HT-29 (cell line): ENCODE results near the gene RRP8. TPM values are rescaled to one million over a fixed set of nuclear protein-coding genes. Genes with fewer than 3 reads are reported as not detected.

Experiments
- DNase-seq: peaks from one replicate; pipeline ENCODE4 v3.0.0-alpha.2; 2015; ENCODE audit warnings: low spot score
- total RNA-seq: library from RNA; depleted of rRNA; stranded (reverse); fragments of >200 nt; shearing (Covaris generic); gene quantifications from 2 replicates; pipeline ENCODE4 v1.2.3, GENCODE V29; 2014

The RRP8 gene
- total RNA-seq, 1 experiment from 2014 or later = 21.4 TPM

DNA sequence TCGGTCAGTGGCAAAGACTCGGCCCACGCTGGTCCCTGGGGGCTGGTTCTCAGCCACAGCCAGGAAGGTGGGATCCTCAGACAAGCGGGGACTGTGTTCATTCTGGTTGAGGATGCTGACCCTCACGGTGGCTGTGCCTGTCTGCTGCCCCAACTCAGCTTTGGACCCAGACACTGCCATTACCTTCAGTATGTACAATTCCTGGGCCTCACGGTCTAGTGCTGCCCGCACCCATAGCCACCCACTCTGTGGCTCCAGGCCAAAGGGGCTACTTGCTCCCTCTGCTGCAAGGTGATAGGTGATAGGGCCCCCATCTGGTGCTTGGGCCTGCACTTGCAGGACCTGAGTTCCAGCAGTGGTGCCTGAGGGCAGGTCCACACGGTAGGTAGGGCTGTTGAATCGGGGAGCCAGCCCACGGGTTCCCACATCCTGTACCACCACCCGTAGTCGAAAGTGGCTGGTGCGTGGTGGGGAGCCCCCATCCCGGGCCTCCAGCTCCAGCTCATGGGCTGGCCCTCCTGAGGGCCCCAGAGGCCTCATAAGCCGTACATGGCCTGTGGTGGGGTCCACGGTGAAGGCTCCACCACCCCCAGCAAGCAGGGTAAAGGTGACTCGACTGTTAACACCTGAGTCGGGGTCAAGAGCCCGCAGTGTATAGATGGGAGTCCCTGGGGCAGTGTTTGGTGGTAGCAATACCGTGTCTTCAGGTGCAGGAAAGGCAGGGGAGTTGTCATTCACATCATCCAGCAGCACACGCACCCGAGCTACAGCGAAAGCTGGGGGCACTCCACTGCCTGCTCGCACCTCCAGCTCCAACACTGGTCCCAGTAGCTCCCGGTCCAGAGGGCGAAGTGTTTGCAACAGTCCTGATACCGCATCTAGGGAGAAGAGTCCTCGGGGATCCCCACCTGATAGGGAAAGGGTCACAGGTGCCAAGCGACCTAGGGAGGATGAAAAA is 29.0 kb upstream of the RRP8 start:
- no peak for DNase-seq

DNA sequence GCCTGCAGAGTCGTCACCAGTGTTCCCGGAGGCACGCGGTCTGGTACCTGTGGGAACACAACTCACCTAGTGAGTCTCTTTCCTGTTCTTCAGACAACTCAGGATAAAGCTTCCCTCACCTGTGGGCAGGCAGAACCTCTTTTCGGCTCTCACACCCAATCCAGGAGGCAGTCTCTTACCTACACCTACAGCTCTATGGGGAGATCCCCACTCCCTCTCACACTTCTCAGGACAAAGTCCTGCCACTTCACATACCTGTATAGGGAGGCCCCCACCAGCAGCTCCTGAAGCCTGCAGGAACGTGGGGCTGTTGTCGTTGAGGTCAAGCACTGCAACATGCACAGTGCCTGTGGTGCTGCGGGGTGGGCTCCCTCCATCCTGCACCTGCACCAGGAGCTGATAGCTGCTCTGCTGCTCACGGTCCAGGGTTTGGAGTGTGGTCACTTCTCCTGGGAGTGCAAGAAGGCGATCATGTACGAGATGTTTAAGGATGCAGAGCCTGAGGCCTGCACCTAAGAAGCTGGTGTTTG is 28.0 kb upstream of the RRP8 start:
- DNase-seq = no peak

DNA sequence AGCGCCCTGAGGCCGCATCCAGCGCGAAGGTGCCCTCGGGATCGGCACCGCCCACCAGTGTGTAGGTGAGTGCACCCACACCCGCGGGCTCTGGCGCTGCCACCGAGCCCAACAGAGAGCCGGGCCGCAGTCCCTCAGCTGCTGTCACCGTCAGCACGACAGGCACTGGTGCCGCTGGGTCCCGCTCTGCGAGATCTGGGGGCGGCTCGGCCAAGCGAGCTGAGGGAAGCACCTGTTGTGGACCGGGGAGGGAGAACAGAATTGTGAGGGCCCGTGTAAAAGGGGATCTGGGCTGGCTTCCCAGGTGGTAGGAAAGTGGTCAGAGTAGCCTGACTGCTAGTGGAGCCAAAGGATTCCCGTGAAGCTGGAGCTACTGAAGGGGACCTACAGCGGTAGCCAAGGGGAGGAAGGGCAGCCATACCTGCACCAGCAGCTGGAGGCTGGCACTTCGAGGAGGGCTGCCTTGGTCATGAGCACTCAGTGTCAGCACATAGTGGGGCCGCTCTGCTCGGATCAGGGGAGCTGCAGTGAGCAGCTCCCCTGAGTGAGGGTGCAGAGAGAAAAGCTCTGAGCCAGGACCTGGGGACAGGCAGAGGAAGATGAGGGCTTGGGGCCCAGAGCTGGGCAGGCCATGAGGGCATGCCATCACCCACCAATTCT is 27.3 kb upstream of the RRP8 start:
- no peak for DNase-seq

DNA sequence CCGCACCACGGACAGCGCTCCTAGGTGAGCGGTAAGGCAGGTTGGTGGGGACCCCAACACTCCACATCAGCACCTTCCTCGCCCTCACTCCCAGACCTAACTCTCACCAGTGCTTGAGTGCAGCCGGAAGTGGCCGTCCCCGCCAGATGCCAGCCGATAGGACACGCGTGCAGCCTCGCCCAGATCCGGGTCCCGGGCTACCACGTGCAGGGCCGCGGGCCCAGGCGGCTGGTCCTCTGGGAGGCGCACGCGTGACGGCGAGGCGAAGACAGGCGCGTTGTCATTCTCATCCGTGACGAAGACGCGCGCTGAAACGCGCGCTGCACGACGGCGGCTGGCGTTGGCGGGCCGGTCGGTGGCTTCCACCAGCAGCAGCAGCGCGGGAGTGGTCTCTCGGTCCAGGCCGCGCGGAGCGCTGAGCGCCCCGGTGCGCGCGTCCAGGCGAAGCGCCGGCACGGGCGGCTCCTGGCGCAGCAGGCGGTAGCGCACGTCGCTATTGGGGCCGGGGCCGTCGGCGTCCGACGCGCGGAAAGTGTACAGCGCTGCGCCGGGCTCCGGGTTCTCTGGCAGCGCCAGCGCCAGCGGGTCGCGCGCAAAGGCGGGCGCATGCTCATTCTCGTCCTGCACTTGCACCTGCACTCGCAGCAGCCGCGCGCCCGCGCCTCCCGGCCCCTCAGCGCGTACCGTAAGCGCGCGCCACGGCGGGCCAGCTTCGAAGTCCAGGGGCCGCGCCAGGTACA is 26.6 kb upstream of the RRP8 start:
- no peak for DNase-seq

DNA sequence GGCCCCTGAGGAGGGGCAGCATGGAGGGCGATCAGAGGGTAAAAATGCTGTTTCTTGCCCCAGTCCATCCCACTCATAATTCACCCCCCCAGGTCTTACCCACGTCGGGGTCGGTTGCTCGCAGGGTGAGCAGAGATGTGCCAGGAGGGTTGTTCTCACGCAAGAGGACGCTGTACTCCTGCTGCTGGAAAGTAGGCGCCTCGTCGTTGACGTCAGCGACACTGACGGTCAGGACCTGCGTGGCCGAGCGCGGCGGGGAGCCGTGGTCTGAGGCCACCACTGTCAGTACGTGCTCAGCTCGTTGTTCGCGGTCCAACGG is 26.1 kb upstream of the RRP8 start:
- no peak for DNase-seq

DNA sequence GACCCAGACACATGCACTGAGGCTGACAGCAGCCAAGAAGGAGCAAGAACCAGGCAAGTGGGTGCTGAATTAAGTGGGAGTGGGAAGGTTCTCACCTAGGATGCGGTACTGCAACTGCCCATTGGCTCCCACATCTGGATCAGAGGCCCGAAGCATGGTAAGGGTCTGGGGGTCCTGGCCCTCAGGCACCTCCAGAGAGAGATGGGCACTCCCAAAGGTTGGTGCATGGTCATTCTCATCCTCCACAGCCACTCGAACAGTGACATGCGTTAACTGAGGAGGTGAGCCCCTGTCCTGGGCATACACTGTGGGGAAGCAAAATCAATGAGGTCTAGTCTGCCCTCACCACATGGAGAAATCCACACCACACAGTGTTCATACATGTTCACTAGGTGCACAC is 25.1 kb upstream of the RRP8 start:
- no peak for DNase-seq

DNA sequence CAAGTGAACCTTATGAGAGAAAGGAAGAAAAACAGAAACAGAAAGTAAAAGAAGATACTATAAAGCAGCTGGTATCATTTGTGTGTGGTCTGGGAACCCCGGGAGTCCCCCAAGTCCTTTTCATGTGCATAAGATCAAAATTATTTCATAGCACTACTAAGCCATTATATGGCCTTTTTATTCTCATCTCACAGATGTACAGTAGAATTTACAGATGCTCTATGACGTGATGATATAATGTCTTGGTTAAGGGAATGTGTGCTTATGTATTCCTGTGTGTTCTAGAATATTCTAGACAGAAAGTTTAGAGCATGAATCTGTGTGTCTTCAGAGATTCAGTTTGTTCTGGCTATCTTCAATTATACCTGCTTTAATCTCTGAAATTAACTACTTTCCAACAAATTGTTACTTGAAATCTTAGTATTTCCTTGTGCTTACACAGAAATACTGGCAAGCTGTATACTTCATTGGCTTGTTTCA is 24.4 kb upstream of the RRP8 start:
- no peak for DNase-seq

DNA sequence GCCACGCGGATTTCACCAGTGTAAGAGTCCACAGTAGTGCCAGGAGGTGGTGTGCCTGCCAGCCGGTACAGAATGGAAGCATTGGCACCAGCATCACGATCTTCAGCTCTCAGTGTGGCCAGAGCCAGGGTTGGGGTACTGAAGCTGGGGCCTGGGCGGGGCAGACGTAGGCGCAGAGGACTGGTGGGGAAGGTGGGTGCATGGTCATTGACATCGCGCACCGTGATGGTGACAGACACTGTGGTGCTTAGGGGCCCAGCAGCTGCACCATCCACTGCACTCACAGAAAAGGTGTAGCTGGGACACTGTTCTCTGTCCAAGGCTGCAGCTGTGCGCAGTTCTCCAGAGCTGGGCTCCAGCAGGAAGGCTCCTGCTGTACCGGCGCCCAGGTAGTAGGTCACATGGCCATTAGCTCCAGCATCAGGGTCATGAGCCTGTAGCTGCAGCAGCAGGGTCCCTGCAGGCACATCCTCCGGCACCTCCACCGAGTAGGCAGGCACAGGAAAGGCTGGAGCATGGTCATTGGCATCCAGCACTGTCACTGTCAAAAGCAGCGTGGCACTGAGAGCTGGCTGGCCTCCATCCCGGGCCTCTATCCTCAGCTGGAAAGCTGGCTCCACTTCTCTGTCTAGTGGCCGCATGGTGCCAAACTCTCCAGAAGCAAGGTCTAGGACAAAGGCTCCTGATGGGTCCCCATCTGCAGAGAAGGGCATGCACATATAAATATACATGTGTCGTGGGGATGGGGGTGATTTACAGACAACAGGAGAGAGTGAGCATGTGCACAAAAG is 23.8 kb upstream of the RRP8 start:
- DNase-seq = no peak

DNA sequence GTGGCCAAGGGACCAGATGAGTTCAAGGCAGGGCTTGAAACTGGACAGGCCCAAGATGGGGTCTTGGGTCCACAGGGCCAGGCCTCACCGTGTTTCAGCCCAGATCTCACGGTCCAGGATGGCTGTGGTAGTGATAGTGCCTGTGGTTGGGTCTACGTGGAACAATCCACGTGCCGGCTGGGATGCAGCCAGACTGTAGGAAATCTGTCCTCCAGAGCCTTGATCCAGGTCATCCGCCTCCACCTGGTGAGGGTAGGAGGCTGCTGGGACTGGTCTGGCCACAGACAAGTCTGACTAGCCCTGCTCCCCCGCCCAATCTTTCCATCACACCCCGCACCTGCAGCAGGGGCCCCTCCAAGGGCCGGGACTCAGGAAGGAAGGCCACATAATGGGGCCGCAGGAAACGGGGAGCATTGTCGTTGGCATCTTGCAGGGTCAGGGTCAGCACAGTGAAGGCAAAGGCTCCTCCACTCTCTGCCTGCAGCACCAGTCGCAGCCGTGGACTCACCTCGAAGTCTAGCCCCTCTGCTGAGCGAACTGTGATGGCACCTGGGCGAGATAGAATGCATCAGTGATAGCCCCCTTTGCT is 22.5 kb upstream of the RRP8 start:
- no peak for DNase-seq

DNA sequence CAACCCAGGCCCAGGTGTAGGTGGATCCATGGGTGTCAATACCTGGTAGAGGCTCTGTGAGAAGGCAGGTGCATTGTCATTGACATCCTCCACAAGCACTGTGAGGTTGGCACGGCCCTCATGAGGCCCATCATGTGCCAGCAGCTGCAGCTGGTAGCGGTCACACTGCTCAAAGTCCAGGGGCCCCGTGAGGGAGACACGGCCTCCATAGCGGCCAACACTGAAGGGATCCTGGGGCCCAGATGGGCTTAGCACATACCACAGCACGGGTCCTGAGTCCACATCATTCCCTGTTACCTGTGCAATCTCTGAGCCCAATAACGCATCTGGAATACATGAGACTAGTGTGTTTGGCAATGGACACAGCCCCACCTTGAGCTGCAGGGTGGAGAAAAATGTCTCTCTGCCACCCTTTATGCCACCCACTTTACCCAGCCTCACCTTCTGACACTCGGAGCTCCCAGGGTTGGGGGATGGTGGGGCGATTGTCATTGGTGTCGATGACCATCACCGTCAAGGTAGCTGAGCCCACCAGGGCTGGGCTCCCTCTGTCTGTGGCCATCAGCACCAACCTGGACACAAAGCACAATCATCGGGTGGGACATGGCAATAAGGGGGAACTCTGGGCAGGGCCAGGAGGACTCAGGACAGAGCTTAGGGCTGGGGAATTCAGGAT is 21.9 kb upstream of the RRP8 start:
- DNase-seq = no peak

DNA sequence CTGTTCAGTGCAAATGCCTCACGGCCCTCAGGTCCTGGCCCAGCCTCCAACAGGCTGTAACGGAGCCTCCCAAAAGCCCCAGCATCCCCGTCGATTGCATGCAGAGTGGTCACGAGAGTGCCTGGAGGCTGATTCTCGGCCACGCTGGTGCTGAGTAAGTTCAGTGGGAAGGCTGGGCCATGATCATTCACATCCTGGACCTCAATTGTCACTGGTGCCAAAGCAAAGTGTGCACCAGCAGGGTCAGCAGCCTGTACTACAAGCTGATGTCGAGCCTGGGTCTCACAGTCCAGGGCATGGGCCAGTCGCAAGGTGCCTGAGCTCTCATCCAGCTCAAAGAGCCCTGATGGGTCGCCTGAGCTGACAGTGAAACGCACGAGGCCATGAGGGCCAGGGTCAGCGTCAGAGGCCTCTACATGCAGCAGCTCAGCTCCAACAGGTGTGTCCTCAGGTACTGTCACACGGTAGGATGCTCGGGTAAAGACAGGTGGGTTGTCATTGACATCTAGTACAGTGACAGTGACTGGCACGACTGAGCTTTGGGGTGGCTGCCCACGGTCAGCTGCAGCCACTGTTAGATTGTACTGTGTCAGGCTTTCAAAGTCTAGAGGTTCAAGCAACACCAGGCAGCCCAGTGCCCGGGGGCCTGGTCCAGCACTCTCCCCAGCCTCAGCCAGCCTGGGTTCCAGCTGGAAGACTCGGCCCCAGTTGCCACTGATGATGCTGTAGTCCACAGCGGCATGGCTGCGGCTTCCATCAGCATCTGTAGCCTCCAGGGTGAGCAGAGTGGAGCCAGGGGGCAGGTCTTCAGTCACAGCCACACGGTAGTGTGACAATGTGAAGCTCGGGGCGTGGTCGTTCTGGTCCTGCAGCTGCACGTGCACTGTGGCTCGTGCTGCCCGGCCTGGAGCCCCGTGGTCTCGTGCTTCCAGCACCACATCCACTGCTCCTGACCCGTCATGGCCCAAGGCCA is 20.3 kb upstream of the RRP8 start:
- no peak for DNase-seq

DNA sequence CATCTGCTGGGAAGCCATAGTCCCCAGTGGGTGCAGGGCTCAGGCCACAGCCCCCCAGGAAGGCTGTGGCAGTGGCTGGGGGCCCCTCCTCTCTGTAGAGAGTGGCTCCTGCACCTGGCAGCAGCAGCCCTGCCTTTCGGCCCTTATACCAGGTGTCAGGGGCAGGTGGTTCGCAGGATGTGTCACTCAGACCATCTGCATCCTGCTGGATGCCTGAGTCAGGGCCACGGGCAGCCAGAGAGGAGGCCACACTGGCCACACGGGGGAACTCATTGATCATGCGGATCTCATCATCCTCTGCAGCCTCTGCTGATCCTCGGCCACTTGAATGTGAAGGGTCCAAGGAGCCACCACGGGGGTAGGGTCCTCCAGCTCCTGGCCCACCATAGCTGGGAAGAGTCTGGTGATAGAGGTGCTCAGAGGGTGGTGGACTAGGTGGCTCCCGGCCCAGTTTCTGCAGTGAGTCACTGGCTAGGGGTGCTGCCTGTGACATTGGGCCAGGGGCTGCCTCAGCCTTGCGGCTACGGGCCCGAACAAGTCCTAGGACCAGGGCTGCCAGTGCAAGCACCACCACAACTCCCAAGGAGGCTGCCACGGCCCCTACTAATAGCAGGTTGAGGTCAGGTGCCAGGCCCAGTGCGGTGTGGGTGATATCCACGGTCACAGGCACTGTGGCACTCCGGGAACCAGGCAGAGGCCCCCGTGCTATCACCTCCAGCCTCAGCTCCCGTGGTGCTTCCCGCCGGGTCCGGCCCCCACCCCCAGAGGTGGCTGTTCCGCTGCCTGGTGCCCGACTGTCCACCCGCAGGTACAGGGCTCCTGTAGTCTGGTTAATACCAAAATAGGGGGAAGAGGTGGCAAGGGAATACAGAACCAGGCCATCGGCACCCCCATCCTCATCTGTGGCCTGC is 19.1 kb upstream of the RRP8 start:
- DNase-seq = no peak

DNA sequence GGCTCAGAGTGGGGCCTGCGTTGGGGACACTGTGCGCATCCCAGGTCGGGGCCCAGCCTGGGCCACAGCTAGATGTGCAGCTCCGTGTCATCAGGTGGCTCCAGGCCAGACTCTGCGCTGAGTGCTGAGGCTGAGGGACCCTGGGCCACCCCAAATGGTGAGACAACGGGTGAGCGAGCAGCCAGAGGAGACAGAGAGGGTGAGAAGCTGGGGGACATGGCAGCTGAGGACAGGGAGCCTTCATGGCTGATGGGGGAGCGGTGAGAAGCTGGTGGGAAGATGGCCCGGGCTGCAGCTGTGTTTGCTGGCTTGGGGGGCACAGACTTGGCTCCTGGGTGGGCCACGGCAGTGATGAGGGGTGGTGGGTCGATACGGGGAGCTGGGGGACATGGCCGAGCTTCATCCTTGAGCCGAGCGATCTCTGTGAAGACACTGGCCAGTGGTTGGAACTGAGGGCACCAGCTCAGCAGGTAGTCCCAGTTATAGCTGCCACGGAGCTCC is 18.3 kb upstream of the RRP8 start:
- DNase-seq = no peak

DNA sequence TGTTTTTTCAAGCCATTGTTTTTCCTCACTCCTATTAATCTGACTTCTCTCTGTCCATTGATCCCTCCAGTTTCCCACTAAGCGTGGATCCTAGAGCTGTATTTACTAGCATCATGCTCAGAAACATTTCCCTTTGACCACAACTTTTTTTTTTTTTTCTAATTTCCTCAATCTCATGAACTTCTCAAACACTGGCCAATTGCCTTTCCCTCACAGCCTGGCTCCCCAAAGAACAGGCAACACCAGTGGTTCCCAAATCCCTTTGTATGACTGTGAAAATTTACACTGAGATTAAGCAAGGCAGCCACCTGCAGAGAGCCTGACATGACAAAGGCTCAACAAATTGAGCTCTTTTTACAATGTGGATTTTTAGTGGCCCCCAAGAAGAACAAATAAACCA is 17.2 kb upstream of the RRP8 start:
- no peak for DNase-seq

DNA sequence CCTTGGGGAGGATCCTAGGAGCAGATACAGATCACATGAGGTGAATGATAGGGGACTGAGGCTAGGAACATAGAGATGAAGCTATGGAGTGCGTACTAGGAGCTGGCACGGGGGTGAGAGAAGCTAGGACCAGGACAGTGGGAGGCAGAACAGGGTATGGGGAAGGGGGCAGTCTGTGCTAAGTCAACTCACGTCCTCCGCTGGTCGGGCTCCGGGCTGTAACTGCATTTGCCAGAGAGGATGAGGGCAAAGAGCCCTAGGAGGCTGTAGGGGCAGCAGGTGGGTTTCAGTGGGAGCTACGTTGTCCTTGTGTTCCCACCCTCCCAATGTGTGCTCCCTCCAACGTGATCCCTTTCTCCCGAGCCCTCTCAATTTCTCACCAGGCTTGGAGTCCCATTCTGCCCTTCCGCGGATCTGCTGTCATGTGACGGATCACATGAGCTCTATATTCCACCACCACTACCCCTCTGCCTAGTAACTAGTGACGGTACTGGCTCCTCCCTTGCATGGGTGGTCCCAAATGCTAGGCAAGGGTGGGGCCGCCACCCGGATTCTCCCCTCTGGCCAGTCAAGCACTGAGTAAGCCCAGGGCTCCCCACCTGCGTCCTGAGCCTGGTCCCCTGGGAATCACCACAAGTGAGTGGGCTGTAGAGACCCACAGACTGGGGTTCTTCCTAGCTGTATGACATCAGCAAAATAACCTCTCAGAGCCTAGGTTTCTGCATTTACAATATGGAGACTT is 15.8 kb upstream of the RRP8 start, which contains the start of gene TPP1:
Gene TPP1 (minus strand): TSS at position 419 of the 742 bp plus-strand sequence. CDS start 22 bp downstream, at position 397.
- DNase-seq = peak; percentile 97

DNA sequence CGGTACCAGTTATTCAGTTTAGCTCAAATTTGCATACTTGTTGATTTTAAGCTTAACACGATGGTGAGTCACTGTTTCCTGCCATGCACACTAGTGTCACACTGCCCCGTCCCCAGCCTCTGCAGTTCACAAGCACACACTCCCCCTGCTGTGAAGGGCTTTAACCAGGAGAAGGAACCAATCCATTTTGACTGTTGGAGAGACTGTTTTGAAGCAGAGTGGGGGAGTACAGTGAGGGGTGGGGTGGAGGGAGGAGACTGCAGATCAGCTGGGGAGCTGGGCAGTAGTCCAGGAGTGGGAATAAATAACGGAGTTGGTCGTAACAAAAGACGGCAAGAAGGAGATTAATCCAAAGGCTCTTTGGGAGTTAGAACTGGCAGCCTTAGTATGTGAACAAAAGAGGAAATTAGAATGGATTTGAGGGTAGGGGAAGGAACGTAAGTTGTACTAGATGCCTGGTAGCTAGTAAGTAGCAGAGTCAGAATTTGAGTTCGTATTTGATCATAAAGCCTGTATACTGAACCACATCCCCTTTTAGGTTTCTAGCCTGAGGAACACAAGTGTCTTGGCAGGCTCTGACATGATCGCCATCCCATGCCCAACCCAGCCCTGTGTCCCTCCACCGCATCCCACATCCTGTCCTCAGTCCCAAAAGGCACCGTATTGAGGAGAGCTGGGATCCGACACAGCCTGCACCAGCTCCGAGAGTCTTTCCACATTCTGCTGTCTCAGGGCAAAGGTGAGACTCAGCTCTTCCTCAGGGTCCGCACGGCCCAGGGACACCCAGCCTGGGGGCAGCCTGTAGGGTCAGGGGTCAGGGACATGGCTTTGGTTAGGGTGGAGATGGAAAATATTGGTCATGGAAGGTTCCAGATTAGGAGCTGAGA is 14.9 kb upstream of the RRP8 start:
- DNase-seq = peak; percentile 33
